A673 (cell line): ENCODE results near the gene TNS3. TPM values are rescaled to one million over a fixed set of nuclear protein-coding genes. Genes with fewer than 3 reads are reported as not detected.

ENCODE experiments used
- BruUV-seq: library from RNA; stranded (reverse); fragments of 400-500 nt; replicated peaks from 2 replicates; lab custom pipeline; 2021; lab: Mats Ljungman, UMichigan
- CTCF ChIA-PET: fragments of 300-600 bp; sonication (Branson Sonifier 250); formaldehyde crosslinking; loops from one replicate; lab custom pipeline; 2022; ENCODE audit warnings: antibody characterized with exemption; lab: Charles Lee
- POLR2A ChIA-PET: fragments of 300-600 bp; sonication (Branson Sonifier 250); formaldehyde crosslinking; loops from one replicate; lab custom pipeline; 2022; ENCODE audit warnings: antibody characterized with exemption; ENCODE audit not compliant: low non-redundant PET; lab: Charles Lee
- DNase-seq: peaks from one replicate; pipeline ENCODE4 v3.0.0-alpha.2; 2015; ENCODE audit warnings: low spot score
- H3K27ac ChIP-seq: fragments of 200-600 bp; sonication (generic); 2 replicates; pipeline ENCODE4 v1.5.1; 2016; ENCODE audit warnings: mixed run types, low read depth, mild to moderate bottlenecking, mixed read lengths, antibody characterized with exemption, low read length; ENCODE audit not compliant: poor library complexity, severe bottlenecking
- H3K27me3 ChIP-seq: fragments of 200-600 bp; sonication (generic); replicated peaks from 2 replicates; pipeline ENCODE4 v1.6.1; 2017; ENCODE audit warnings: mixed run types, low read depth, mild to moderate bottlenecking, mixed read lengths, antibody characterized with exemption, low read length; ENCODE audit not compliant: insufficient read depth, poor library complexity
- H3K36me3 ChIP-seq: fragments of 200-600 bp; sonication (generic); 2 replicates; pipeline ENCODE4 v1.6.1; 2016; ENCODE audit warnings: mixed run types, mild to moderate bottlenecking, mixed read lengths, antibody characterized with exemption, low read length; ENCODE audit not compliant: insufficient read depth, poor library complexity, severe bottlenecking
- H3K4me1 ChIP-seq: fragments of 200-600 bp; sonication (generic); 2 replicates; pipeline ENCODE4 v1.6.1; 2017; ENCODE audit warnings: mixed run types, mild to moderate bottlenecking, mixed read lengths, antibody characterized with exemption, low read length; ENCODE audit not compliant: insufficient read depth, poor library complexity, severe bottlenecking
- H3K4me3 ChIP-seq: fragments of 200-600 bp; sonication (generic); 2 replicates; pipeline ENCODE4 v1.5.1; 2016; ENCODE audit warnings: low read depth, mixed run types, mild to moderate bottlenecking, mixed read lengths, low read length; ENCODE audit not compliant: poor library complexity, severe bottlenecking
- H3K9me3 ChIP-seq: fragments of 200-600 bp; sonication (generic); 2 replicates; pipeline ENCODE4 v1.6.1; 2016; ENCODE audit warnings: mixed run types, low read depth, mild to moderate bottlenecking, mixed read lengths, antibody characterized with exemption, low read length; ENCODE audit not compliant: poor library complexity, severe bottlenecking
- EZH2 ChIP-seq: fragments of 200-600 bp; sonication (generic); IDR thresholded peaks from 2 replicates; pipeline ENCODE4 v1.6.1; 2017; ENCODE audit warnings: borderline replicate concordance, low read depth, mild to moderate bottlenecking, mixed read lengths, antibody characterized with exemption, low read length; ENCODE audit not compliant: poor library complexity, severe bottlenecking
- intact Hi-C: fragments of 100-400 bp; cut with micrococcal nuclease; formaldehyde crosslinking; loops from one replicate; pipeline ENCODE4 v1.10.0; 2022; ENCODE audit not compliant: unreplicated experiment
- total RNA-seq: library from RNA; stranded (reverse); gene quantifications from 2 replicates; pipeline ENCODE4 v1.2.3, GENCODE V29; 2021
- TF ChIP-seq, protein P1 (sequence below): fragments of 300-800, 200-600 bp; sonication (generic); conservative IDR thresholded peaks from 2 replicates; pipeline ENCODE4 v1.5.1; 2017; ENCODE audit warnings: low read depth, mild to moderate bottlenecking, antibody characterized with exemption, low read length, moderate library complexity, mixed read lengths

The TNS3 gene
- total RNA-seq, 1 experiment from 2014 or later, result not detected

DNA sequence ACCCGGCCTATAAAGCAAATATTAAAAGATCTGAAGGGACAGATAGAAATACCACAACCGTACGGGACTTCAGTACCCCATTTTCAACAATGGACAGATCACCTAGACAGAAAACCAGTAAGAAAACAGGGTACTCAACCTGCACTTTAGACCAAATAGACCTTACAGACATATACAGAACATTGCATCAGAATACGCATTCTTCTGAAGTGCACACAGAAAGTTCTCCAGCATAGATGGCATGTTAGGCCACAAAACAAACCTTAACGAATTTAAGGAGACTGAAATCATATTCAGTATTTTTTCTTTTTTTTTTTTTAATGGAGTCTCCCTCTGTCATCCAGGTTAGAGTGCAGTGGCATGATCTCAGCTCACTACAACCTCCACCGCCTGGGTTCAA is 151.5 kb downstream of the TNS3 start:
- Histone ChIP-seq H3K4me3 (no peak overlapping the region), H3K27ac (no peak overlapping the region), H3K4me1 (no peaks in the 10 kb centered on the region), H3K27me3 (peaks cover 7% of the 10 kb centered on the region), H3K9me3 (no peaks in the 10 kb centered on the region), H3K36me3 (no peaks in the 10 kb centered on the region)
- ChIA-PET CTCF (no interaction called here), POLR2A (no interaction called here)
- DNase-seq, result no peak
- intact Hi-C loops, result no loop called here
- BruUV-seq, result no TSS peak
- TF ChIP-seq, protein P1, sequence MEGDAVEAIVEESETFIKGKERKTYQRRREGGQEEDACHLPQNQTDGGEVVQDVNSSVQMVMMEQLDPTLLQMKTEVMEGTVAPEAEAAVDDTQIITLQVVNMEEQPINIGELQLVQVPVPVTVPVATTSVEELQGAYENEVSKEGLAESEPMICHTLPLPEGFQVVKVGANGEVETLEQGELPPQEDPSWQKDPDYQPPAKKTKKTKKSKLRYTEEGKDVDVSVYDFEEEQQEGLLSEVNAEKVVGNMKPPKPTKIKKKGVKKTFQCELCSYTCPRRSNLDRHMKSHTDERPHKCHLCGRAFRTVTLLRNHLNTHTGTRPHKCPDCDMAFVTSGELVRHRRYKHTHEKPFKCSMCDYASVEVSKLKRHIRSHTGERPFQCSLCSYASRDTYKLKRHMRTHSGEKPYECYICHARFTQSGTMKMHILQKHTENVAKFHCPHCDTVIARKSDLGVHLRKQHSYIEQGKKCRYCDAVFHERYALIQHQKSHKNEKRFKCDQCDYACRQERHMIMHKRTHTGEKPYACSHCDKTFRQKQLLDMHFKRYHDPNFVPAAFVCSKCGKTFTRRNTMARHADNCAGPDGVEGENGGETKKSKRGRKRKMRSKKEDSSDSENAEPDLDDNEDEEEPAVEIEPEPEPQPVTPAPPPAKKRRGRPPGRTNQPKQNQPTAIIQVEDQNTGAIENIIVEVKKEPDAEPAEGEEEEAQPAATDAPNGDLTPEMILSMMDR, result no peak
- no peak for TF ChIP-seq EZH2

DNA sequence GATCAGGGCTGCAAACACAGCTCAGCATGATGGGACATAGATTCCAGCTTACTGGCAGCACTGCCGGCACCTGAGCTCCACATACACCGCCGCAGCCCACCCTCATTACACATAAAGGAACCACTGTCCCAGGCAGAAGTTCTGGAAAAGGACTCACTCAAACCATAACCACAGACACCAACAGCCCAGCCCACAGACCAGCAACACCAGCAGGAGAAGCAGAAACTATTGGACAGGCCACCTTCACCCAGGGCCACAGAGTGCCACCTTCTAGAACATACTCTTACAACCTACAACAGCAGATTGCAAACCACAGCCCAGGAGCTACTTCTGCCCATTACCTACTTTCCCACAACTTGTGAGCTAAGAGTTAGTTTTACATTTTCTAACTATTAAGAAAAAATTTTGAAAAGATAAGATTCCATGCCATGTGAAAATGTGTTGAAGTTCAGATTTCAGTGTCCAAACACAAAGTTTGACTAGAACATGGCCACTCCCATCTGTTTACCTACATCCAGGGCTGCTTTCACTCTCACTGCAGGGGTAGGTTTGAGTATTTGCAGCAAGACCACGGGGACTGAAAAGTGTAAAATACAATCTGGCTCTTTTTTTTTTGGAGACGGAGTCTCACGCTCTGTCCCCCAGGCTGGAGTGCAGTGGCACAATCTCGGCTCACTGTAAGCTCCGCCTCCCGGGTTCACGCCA is 153.0 kb downstream of the TNS3 start:
- ChIA-PET CTCF (no interaction called here), POLR2A (no interaction called here)
- TF ChIP-seq, protein P1, result no peak
- TF ChIP-seq EZH2, result no peak
- H3K4me1 ChIP-seq, result no peaks in the 10 kb centered on the region
- no peaks in the 10 kb centered on the region for H3K9me3 ChIP-seq
- no peak for DNase-seq
- no peak overlapping the region for H3K4me3 ChIP-seq
- H3K27ac ChIP-seq, result no peak overlapping the region
- no peaks in the 10 kb centered on the region for H3K36me3 ChIP-seq
- peaks cover 7% of the 10 kb centered on the region for H3K27me3 ChIP-seq
- intact Hi-C loops, result no loop called here
- BruUV-seq, result no TSS peak

DNA sequence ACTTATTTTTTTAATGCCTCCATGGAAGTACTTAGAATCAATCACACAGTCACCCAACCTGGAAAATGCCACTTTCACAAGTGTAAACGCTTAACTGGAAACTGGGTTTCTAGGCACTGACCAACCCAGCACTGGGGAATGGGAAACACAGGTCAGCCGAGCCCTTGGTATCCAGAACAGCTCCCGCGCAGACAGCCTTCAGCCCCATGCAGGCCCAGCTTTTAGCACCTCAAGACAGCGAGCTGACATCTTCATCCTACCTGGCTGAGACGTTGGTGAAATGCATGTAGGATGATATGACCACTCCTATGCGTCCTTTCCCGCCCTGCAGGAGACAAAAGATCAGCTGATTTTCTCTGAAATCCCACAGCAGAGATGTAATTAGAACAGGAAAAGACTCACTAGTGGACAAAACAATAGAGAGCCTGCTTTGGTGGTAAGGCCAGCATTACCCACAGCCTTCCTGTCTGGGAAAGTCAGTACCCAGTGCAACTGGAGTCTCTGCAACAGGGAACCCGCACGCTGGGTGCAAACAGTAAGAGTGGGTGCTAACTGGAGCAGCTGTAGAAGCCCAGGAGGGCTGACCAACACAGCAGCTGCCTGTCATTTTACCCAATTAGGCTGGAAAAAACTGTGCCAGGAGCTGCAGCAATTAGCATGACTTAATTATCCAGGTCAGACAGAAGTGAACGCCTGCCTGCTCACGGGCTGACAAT is 153.7 kb downstream of the TNS3 start:
- H3K4me1 ChIP-seq, result no peaks in the 10 kb centered on the region
- no peak overlapping the region for H3K27ac ChIP-seq
- H3K4me3 ChIP-seq, result no peak overlapping the region
- CTCF ChIA-PET, result no interaction called here
- TF ChIP-seq EZH2, result no peak
- TF ChIP-seq, protein P1, result no peak
- peaks cover 7% of the 10 kb centered on the region for H3K27me3 ChIP-seq
- DNase-seq, result no peak
- intact Hi-C loops, result no loop called here
- POLR2A ChIA-PET, result no interaction called here
- H3K36me3 ChIP-seq, result no peaks in the 10 kb centered on the region
- H3K9me3 ChIP-seq, result no peaks in the 10 kb centered on the region
- no TSS peak for BruUV-seq
